HG02642 (cell line): Measurements from ENCODE around the gene KLHDC4.
"Not testable (repeated sequence)": the region's sequence is repeated elsewhere in the genome, so short reads cannot be mapped to it uniquely, and the experiment has no call there.

Experiments used
- ATAC-seq: cut with Tn5 transposase; IDR thresholded peaks from one replicate; pipeline ENCODE4 v1.9.1; 2021; ENCODE audit warnings: mild to moderate bottlenecking; ENCODE audit not compliant: unreplicated experiment, poor library complexity

Gene KLHDC4

DNA sequence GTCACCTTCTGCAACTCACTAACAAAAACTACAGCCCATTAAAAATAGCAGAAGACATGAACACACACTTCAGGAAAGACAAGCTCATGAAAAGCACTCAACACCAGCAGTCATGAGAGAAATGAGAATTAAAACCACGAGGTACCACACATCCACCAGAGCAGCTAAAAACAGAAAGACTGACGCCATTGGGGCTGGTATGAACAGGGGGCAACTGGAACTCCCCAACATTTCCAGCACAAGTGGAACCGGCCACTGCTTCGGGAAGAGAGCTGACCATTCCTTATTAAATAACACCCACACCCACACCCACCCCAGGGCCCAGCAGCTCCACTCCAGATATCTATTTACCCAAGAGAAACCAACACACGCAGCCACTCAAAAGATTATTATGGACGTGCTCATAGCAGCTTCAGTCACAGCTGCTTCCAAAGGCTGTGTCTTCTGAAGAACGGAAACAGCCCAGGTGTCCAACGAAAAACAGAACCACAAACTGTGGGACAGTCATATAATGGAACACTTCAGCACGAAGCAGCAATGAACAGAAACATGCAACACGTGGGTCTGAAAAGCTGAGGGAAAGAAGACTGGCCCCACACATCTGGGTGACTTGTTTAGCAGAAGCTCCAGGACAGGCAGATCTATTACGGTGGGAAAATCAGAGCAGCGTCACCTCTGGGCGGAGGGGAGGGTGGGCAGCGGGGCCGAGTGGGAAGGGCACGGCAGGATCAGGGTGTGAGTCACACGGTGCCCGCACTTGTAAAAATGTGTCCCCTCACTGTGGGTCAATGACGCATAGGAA is 41.1 kb downstream of the KLHDC4 start:
- peak; percentile 41 for ATAC-seq

DNA sequence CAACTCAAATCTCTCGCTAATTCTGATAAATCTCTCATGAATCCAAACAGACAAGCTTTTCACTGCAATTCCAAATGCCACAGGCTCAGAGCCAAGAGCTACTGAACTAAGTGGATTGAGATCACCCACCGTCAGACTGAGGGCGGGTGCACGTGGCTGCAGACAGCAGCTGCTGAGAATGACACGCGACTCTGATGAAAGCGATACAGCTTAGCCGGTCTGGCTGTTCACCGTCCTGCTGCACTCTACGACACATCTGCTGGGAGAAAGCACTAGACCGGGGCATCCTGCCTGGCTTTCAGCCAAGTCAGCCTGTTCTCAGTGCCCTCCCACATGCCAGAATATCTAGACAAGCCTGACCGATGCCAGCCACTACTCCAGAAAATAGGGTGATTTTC is 42.6 kb downstream of the KLHDC4 start:
- ATAC-seq: peak; percentile 57

GRCh38 chr16:87722590-87723225 is 43.1 kb downstream of the KLHDC4 start:
- ATAC-seq: no peak

GRCh38 chr16:87721622-87722585 is 43.9 kb downstream of the KLHDC4 start:
- no peak for ATAC-seq

DNA sequence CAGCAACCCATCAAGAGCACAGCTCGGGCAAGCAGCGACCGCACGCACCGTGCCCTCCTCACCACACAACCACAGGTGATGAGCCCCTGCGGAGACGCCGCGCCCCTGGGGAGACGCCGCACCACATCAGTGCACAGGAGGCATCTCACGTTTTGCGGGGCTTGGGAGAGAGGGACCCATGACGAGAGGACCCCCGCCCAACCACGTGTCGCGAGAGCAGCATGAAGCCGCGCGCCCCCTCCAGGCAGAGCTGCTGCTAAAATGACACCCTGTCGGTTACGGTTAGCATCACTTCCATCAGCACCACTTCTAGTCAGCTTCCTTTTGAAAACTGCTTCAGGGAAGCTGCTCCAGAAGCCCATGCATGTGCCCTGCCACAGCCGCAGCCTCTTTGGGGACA is 45.3 kb downstream of the KLHDC4 start:
- ATAC-seq: no peak

DNA sequence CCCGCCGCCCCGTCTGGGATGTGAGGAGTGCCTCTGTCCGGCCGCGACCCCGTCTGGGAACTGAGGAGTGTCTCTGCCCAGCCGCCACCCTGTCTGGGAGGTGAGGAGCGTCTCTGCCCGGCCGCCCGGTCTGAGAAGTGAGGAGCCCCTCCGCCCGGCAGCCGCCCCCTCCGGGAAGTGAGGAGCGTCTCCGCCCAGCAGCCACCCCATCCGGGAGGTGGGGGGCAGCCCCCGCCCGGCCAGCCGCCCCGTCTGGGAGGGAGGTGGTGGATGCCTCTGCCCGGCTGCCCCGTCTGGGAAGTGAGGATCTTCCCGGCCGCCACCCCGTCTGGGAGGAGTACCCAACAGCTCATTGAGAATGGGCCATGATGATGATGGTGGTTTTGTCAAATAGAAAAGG is 47.0 kb downstream of the KLHDC4 start:
- not testable (repeated sequence) for ATAC-seq

DNA sequence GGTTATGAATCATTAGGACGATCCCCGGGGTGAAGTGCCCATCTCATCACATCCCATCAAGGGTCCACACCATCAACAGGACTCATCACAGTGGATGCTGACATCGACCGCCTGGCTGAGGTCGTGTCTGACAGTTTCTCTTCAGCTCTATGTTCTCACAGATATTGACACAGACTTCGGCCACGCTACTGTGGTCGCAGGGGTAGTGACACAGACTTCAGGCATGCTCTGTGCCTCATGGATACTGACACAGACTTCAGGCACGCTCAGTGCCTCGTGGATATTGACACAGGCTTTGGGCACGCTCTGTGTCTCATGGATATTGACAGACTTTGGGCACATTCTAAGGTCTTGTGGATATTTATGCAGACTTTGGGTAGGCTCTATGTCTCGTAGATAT is 50.1 kb downstream of the KLHDC4 start:
- ATAC-seq: no peak

DNA sequence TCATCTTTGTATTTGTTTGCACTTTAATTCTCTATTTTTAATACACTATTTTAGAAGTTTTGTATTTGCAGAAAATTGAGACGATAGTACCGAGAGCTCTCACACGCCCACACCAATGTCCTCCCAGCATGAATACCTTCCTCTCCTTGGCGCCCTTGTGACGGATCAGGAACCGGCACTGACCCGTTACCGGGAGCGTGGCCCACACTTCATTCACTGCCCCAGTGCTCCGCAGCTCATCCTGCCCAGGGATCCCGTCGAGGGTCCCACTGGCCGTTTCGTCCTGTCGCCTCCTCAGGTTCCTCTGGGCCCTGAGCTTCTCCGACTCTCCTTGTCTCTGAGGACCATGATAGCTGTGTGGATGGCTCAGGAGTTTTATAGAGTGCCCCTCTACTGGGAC is 50.6 kb downstream of the KLHDC4 start:
- ATAC-seq: no peak

- no peak for ATAC-seq
Observed at GRCh38 chr16:87713451-87714229, 52.1 kb downstream of the KLHDC4 start.

- ATAC-seq: no peak
Observed at GRCh38 chr16:87712184-87712762, 53.5 kb downstream of the KLHDC4 start.

DNA sequence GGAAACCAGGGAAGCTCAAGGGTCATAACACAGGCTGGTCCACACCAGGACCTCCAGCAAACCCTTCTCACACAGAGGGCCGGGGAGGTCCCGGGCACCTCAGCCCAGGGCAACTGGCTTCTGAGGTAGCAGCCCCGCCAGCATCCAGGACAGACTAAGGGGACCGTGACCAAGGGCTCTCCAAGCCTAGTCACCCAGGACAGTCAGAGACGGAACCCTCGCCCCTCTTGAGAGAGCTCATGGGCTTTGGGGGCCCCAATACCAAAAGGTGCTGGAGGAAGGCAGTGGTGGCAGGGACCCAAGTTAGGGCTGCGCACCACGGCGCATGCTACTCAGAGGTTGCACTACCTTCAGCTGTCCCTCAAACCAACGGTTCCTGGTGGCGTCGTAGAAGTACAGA is 54.9 kb downstream of the KLHDC4 start:
- ATAC-seq: no peak

DNA sequence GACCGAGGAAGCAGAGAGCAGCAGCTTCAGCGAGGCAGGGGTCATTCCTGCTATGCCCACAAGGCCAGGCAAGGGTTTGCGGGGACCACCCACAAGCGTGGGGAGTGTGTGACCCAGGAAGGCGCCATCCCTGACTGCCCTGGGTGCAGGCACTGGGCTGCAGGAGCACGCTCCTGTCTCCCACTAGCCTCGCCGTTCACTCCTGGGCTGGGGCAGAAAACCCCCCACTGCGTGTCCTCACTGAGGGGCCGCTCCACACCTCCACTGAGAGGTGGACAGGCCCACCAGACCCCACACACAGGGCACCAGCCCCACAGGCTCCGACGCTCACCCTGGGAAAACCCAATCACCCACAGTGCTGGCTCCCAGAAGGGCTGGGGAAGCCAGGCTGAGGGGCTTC is 56.1 kb downstream of the KLHDC4 start:
- ATAC-seq: no peak

DNA sequence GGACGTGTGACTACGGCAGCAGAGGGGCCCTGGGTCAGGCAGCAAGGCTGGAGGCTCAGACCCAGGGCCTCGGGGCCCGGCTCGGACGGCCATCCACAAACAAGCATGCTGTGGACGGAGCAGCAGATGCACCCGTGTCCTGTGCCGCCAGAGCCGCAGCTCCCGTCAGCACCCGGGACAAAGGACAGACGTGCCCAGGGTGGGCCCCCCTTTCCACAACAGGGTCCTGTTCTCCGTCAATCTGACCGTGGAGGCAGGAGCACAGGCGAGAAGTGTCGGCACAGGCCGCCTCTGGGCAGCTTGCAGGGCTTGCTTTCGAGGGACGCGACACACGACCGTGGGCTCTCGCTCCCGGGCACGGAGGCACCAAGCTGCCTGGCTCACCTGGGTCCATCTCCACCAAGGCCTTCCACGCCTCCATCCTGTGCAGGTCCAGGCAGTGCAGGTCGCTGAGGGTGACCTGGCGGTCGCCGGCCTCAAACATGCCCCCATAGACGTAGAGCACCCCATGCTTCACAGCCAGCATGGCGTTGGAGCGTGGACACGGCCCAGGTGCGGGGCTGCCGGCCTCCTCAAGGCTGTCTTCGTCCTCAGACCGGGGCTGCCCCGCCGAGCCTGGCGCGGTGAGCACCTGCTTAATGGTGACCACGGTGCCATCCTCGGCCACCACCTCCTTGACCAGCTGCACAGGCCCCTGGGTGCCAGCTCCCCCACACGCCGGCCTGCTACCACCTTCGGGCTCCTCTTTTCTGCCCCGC is 56.7 kb downstream of the KLHDC4 start:
- ATAC-seq: no peak

DNA sequence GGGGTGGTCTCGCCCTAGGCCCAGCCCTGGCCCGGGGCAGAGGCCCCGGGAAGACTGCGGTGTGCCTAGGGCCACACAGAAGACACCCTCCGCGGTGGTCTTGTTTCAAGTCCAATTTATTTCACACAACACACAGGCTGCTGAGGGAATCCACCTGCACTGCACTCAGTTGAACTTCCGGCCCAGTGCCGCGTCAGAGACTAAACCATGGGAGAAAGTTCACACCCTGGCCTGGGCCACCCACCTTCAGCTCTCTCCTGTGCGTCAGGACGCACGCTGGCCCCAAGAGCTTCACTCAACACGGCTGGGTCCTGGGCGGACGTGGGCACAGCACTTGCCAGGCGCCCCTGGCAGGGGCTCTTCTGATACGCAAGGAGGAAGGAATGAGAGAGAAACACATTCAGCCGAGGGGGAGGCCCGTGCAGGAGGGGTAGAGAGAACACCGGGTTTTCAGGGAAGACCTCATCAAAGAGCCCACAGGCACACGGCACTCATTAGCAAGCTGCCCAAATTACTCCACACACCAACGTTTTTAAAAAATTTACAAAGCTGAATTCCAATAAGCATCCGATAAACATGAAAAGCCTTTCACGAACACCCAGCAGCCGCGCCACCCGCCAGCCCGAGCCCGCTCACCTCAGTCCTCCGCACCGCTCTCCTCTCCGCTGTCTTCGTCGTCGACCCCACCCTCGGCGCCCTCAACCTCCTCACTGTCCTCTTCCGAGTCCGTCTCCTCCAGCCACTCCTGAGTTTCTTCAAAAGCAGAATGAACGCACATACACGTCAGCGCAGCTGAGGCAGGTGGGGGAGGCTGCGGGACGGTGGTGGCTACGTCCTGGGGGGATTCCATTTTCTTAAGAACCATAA is 57.8 kb downstream of the KLHDC4 start:
- no peak for ATAC-seq

DNA sequence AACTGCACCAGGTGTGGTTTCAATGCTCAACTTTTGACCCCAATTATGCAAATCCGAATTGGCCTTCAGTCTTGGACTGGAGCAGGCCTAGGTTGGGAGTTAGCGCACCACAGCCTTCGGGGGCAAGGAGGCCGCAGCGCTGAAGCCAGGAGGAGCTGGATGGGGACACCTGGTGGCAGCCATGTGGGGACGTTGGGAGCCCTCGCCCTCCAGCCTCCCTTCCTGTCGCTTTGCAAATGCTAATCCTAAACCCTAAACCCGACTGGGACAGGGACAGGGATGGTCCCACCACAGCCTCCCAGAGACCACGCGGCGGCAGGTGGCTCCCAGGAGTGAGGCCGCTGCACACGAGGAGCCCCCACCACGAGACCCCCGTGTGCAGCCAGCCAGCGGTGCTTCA is 58.7 kb downstream of the KLHDC4 start:
- ATAC-seq: no peak

DNA sequence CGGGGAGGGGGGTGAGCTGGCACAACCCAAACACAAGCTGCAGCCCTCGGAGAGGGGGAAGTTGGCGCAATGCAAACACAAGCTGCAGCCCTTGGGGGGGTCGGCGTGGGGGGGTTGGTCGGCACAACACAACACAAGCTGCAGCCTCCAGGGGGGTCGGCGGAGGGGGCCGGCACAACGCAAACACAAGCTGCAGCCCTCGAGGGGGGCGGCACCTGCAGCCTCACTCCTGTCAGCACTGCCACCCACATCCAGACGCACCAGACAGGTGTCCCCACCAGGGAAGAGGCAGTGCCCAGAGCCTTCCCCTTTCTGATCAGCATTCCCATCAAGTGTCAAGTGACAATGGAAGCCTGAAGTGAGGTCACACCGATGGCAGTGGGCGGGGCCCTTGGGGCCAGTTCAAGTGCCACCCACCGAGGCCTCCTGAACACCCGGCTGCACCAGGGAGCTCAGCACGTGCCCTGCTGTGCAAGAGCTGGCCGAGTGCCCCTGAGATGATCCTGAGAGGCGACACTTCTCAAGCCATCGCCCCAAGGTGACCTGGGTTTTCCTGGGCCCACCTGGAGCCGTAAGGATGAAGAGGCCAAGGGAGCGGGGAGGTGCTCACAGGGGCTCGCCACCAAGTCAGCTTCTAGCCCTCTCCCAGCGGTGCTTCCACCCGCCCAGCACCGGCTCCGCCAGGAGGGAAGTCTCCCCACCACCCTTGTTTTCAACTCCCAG is 59.3 kb downstream of the KLHDC4 start:
- no peak for ATAC-seq

- no peak for ATAC-seq
Observed at GRCh38 chr16:87705771-87706277, 60.0 kb downstream of the KLHDC4 start.
